ENCODE data around the gene TSPAN14. TPM values are rescaled to one million over a fixed set of nuclear protein-coding genes. Genes with fewer than 3 reads are reported as not detected.

The TSPAN14 gene
- total and polyA plus RNA-seq, 2 donors (not counting 1 experiment from before 2014, with no cell fraction given) = 12.1 to 50.0 TPM

- no peak within 1 kb of the TSS for H3K9ac ChIP-seq (ENCODE audit: insufficient read depth, low read length)
- H3K4me3 ChIP-seq (replicated peaks in 1 of 4; ENCODE audit: control extremely low read depth in 1 of 4, insufficient read depth in 1 of 4, low read depth in 3 of 4, low read length in 4 of 4) = no peak within 1 kb of the TSS
- H3K4me1 ChIP-seq (ENCODE audit: control insufficient read depth, extremely low read depth, insufficient read depth, low read length) = no peaks in the 10 kb centered on the region
- no peak for DNase-seq (ENCODE audit: low read depth in 2 of 2)
- TF ChIP-seq EZH2 (IDR thresholded peaks at IDR 0.05; ENCODE audit: low read length, missing control alignments) = no peak
- TF ChIP-seq, protein P1, sequence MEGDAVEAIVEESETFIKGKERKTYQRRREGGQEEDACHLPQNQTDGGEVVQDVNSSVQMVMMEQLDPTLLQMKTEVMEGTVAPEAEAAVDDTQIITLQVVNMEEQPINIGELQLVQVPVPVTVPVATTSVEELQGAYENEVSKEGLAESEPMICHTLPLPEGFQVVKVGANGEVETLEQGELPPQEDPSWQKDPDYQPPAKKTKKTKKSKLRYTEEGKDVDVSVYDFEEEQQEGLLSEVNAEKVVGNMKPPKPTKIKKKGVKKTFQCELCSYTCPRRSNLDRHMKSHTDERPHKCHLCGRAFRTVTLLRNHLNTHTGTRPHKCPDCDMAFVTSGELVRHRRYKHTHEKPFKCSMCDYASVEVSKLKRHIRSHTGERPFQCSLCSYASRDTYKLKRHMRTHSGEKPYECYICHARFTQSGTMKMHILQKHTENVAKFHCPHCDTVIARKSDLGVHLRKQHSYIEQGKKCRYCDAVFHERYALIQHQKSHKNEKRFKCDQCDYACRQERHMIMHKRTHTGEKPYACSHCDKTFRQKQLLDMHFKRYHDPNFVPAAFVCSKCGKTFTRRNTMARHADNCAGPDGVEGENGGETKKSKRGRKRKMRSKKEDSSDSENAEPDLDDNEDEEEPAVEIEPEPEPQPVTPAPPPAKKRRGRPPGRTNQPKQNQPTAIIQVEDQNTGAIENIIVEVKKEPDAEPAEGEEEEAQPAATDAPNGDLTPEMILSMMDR (conservative IDR thresholded peaks at IDR 0.05 in 1 of 2, IDR thresholded peaks at IDR 0.05 in 1 of 2; ENCODE audit: low read depth in 1 of 2, low read length in 2 of 2) = no peak
- H4K20me1 ChIP-seq (ENCODE audit: control insufficient read depth, extremely low read depth, insufficient read depth, low read length) = no peaks in the 10 kb centered on the region
- no peaks in the 10 kb centered on the region for H3K36me3 ChIP-seq (ENCODE audit: control insufficient read depth, insufficient read depth, low read length)
- H3K79me2 ChIP-seq (ENCODE audit: control insufficient read depth, insufficient read depth, low read length) = no peaks in the 10 kb centered on the region
- no peak within 1 kb of the TSS for H2AFZ ChIP-seq (ENCODE audit: low read length)
- no peak within 1 kb of the TSS for H3K27ac ChIP-seq (ENCODE audit: insufficient read depth, low read length)
- H3K4me2 ChIP-seq (ENCODE audit: extremely low read depth, insufficient read depth, low read length) = no peak within 1 kb of the TSS
- H3K27me3 ChIP-seq (ENCODE audit: control insufficient read depth, insufficient read depth, low read length) = no peaks in the 10 kb centered on the region
- no peaks in the 10 kb centered on the region for H3K9me3 ChIP-seq (ENCODE audit: control insufficient read depth, insufficient read depth, low read depth, low read length)
These were observed 83.8 kb downstream of the TSPAN14 start, which contains the start of gene SH2D4B for GRCh38 chr10:80537736-80538480. TSS of gene SH2D4B (plus strand) at chr10:80537902. CDS start at chr10:80538332, 430 bp downstream.

DNA sequence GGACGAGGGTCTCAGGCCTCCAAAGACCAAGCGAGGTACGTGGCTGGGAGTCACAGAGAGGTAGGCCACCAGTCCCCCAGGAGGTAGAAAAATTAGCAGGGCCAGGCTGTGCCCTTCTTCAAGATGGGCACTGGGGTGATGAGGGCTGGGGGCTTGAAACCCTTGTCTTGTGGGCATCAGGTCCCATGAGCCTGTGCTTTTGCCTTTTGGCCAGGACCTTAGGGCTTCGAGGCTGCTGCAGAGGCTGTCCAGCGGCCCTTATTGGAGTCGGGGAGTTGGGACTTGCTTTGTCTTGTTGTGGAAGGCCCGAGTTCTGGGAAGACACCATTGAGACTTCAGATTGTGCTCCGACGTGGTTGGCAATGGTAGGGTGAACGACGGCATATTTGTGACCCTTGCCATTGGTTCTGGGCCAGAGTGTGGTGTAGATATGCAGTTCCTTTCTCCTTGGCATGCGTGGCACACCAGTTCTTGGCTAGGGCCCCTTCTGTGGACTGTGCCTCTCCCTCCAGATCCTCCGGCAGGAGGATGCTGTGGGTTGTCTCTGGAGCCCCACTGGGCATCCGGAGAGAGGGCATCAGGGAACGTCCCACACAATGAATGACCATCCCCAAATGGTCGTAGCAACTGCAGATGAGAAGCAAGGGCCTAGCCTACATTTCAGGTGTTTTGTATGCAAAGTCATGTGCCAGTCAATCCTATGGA, 84.5 kb downstream of the TSPAN14 start:
- Histone ChIP-seq H3K9ac (ENCODE audit: insufficient read depth, low read length) (no peak overlapping the region), H2AFZ (ENCODE audit: low read length) (no peak overlapping the region), H3K79me2 (ENCODE audit: control insufficient read depth, insufficient read depth, low read length) (no peaks in the 10 kb centered on the region), H3K4me3 (replicated peaks in 1 of 4; ENCODE audit: control extremely low read depth in 1 of 4, insufficient read depth in 1 of 4, low read depth in 3 of 4, low read length in 4 of 4) (no peak overlapping the region), H3K4me1 (ENCODE audit: control insufficient read depth, extremely low read depth, insufficient read depth, low read length) (no peaks in the 10 kb centered on the region), H3K4me2 (ENCODE audit: extremely low read depth, insufficient read depth, low read length) (no peak overlapping the region), H3K27ac (ENCODE audit: insufficient read depth, low read length) (no peak overlapping the region), H4K20me1 (ENCODE audit: control insufficient read depth, extremely low read depth, insufficient read depth, low read length) (no peaks in the 10 kb centered on the region), H3K36me3 (ENCODE audit: control insufficient read depth, insufficient read depth, low read length) (no peaks in the 10 kb centered on the region), H3K27me3 (ENCODE audit: control insufficient read depth, insufficient read depth, low read length) (no peaks in the 10 kb centered on the region), H3K9me3 (ENCODE audit: control insufficient read depth, insufficient read depth, low read depth, low read length) (no peaks in the 10 kb centered on the region)
- TF ChIP-seq, protein P1 (conservative IDR thresholded peaks at IDR 0.05 in 1 of 2, IDR thresholded peaks at IDR 0.05 in 1 of 2; ENCODE audit: low read depth in 1 of 2, low read length in 2 of 2) = no peak
- TF ChIP-seq EZH2 (IDR thresholded peaks at IDR 0.05; ENCODE audit: low read length, missing control alignments) = no peak
- DNase-seq (ENCODE audit: low read depth in 2 of 2) = no peak

GRCh38 chr10:80539421-80540031, 85.4 kb downstream of the TSPAN14 start:
- Histone ChIP-seq H3K9me3 (ENCODE audit: control insufficient read depth, insufficient read depth, low read depth, low read length) (no peaks in the 10 kb centered on the region), H3K4me3 (replicated peaks in 1 of 4; ENCODE audit: control extremely low read depth in 1 of 4, insufficient read depth in 1 of 4, low read depth in 3 of 4, low read length in 4 of 4) (no peak overlapping the region), H3K9ac (ENCODE audit: insufficient read depth, low read length) (no peak overlapping the region), H4K20me1 (ENCODE audit: control insufficient read depth, extremely low read depth, insufficient read depth, low read length) (no peaks in the 10 kb centered on the region), H3K79me2 (ENCODE audit: control insufficient read depth, insufficient read depth, low read length) (no peaks in the 10 kb centered on the region), H3K4me2 (ENCODE audit: extremely low read depth, insufficient read depth, low read length) (no peak overlapping the region), H3K27me3 (ENCODE audit: control insufficient read depth, insufficient read depth, low read length) (no peaks in the 10 kb centered on the region), H3K36me3 (ENCODE audit: control insufficient read depth, insufficient read depth, low read length) (no peaks in the 10 kb centered on the region), H3K4me1 (ENCODE audit: control insufficient read depth, extremely low read depth, insufficient read depth, low read length) (no peaks in the 10 kb centered on the region), H2AFZ (ENCODE audit: low read length) (no peak overlapping the region), H3K27ac (ENCODE audit: insufficient read depth, low read length) (no peak overlapping the region)
- DNase-seq (ENCODE audit: low read depth in 2 of 2) = no peak
- no peak for TF ChIP-seq EZH2 (IDR thresholded peaks at IDR 0.05; ENCODE audit: low read length, missing control alignments)
- TF ChIP-seq, protein P1 (conservative IDR thresholded peaks at IDR 0.05 in 1 of 2, IDR thresholded peaks at IDR 0.05 in 1 of 2; ENCODE audit: low read depth in 1 of 2, low read length in 2 of 2) = no peak
